Bronchial epithelial cell (primary cell): ENCODE data around the gene HSD17B8. TPM values are rescaled to one million over a fixed set of nuclear protein-coding genes. Genes with fewer than 3 reads are reported as not detected.

Experiments
- DNase-seq: peaks from one replicate; pipeline ENCODE4 v3.0.0-alpha.2; 2010; ENCODE audit warnings: low read depth
- FAIRE-seq: peaks from 2 replicates; lab custom pipeline; 2011; peaks lifted over from hg19 to GRCh38; lab: Jason Lieb, UNC
- H3K27me3 ChIP-seq: 2 replicates; pipeline ENCODE4 v1.5.1; 2011; ENCODE audit warnings: low read length; ENCODE audit not compliant: control insufficient read depth, insufficient read depth
- H3K36me3 ChIP-seq: 2 replicates; pipeline ENCODE4 v1.5.1; 2011; ENCODE audit warnings: low read length; ENCODE audit not compliant: control insufficient read depth, insufficient read depth
- H3K4me3 ChIP-seq: 2 replicates; pipeline ENCODE4 v1.5.1; 2011; ENCODE audit warnings: mild to moderate bottlenecking, low read depth, low read length, control low read depth
- CTCF ChIP-seq: IDR thresholded peaks from 2 replicates; pipeline ENCODE4 v1.5.1; 2011; ENCODE audit warnings: mild to moderate bottlenecking, moderate library complexity, low read length, control low read depth, inconsistent platforms; ENCODE audit not compliant: insufficient read depth, severe bottlenecking
- total RNA-seq: library from RNA; depleted of rRNA; stranded (reverse); fragments of >200 nt; gene quantifications from 2 replicates; pipeline ENCODE4 v1.2.1, GENCODE V29; 2014

Gene HSD17B8
- total RNA-seq, 1 donor from 2014 or later = 59.8 TPM

GRCh38 chr6:33241968-33242367, 37.5 kb downstream of the HSD17B8 start:
- FAIRE-seq (no peak), DNase-seq (peak; percentile 16)
- Histone ChIP-seq H3K36me3 (no peaks in the 10 kb centered on the region), H3K27me3 (peaks cover 3% of the 10 kb centered on the region), H3K4me3 (no peak overlapping the region)
- TF ChIP-seq CTCF = no peak

- no peak for TF ChIP-seq CTCF
- FAIRE-seq (no peak), DNase-seq (no peak)
- no peaks in the 10 kb centered on the region for H3K36me3 ChIP-seq
- H3K27me3 ChIP-seq = peaks cover 3% of the 10 kb centered on the region
- no peak overlapping the region for H3K4me3 ChIP-seq
These were observed 39.0 kb downstream of the HSD17B8 start for GRCh38 chr6:33243476-33243875.

GRCh38 chr6:33247977-33248642, 43.7 kb downstream of the HSD17B8 start:
- TF ChIP-seq CTCF = peak; percentile 98
- FAIRE-seq (no peak), DNase-seq (peak; percentile 76)
- Histone ChIP-seq H3K27me3 (no peaks in the 10 kb centered on the region), H3K36me3 (no peaks in the 10 kb centered on the region), H3K4me3 (peak overlapping the region; percentile 37)

GRCh38 chr6:33248643-33248931, 44.1 kb downstream of the HSD17B8 start:
- Histone ChIP-seq H3K36me3 (no peaks in the 10 kb centered on the region), H3K4me3 (peak overlapping the region; percentile 37), H3K27me3 (no peaks in the 10 kb centered on the region)
- no peak for TF ChIP-seq CTCF
- FAIRE-seq (peak; percentile 58), DNase-seq (no peak)

- DNase-seq (peak; percentile 99), FAIRE-seq (peak; percentile 68)
- peak; percentile 7 for TF ChIP-seq CTCF
- Histone ChIP-seq H3K27me3 (no peaks in the 10 kb centered on the region), H3K4me3 (peak overlapping the region; percentile 50), H3K36me3 (no peaks in the 10 kb centered on the region)
These were observed 44.7 kb downstream of the HSD17B8 start for GRCh38 chr6:33248932-33249731.
